ENCODE measurements around the gene GALNT5. TPM values are rescaled to one million over a fixed set of nuclear protein-coding genes. Genes with fewer than 3 reads are reported as not detected.

Gene GALNT5
- total and polyA plus RNA-seq, 2 donors (not counting 3 experiments of a cell fraction or from before 2014, with no cell fraction given): not detected

DNA sequence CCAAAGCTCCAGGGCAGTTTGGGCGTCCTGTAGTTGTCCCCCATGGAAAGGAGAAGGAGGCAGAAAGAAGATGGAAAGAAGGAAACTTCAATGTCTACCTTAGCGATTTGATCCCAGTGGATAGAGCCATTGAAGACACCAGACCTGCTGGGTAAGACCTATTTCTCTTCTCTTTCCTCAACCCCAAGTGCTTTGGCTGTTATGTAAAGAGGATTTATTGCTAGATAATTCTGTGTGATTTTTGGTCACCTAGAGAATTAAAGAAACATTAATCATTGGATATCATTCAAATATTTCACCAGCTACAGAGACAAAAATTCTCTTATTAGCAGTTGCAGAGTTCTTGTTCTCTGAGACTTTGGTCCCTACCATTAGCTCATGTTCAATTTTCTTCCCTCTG lies 1.9 kb downstream of the GALNT5 start:
- no peak overlapping the region for H3K27ac ChIP-seq (ENCODE audit: insufficient read depth, low read depth, low read length)
- no peaks in the 10 kb centered on the region for H3K9me1 ChIP-seq (replicated peaks; ENCODE audit: control insufficient read depth, extremely low read depth, insufficient read depth, low read length)
- intact Hi-C loops (cut with micrococcal nuclease) (no loop called here), dilution Hi-C loops (cut with MboI; ENCODE audit: extremely low pct_ligation_motif_present, low sequenced_read_pairs) (no loop called here)
- no peak overlapping the region for H3K4me3 ChIP-seq (replicated peaks in 1 of 3; ENCODE audit: insufficient read depth in 1 of 3, low read depth in 1 of 3, low read length in 3 of 3)
- TF ChIP-seq MYC (IDR thresholded peaks at IDR 0.05; ENCODE audit: low read depth, low read length) (no peak), FOS (IDR thresholded peaks at IDR 0.05; ENCODE audit: borderline replicate concordance, insufficient read depth, low read length) (no peak), GATA2 (IDR thresholded peaks at IDR 0.05; ENCODE audit: insufficient read depth, insufficient read length, low read depth, low read length) (no peak), POLR2AphosphoS5 (IDR thresholded peaks at IDR 0.05; ENCODE audit: insufficient read depth, low read depth, low read length) (no peak), EZH2 (IDR thresholded peaks at IDR 0.05; ENCODE audit: borderline replicate concordance, low read depth, low read length, severe bottlenecking) (no peak), JUN (IDR thresholded peaks at IDR 0.05; ENCODE audit: borderline replicate concordance, insufficient read depth, insufficient read length, low read depth) (no peak), POLR2A (IDR thresholded peaks at IDR 0.05; ENCODE audit: low read depth, low read length) (no peak)
- TF ChIP-seq, protein P1, sequence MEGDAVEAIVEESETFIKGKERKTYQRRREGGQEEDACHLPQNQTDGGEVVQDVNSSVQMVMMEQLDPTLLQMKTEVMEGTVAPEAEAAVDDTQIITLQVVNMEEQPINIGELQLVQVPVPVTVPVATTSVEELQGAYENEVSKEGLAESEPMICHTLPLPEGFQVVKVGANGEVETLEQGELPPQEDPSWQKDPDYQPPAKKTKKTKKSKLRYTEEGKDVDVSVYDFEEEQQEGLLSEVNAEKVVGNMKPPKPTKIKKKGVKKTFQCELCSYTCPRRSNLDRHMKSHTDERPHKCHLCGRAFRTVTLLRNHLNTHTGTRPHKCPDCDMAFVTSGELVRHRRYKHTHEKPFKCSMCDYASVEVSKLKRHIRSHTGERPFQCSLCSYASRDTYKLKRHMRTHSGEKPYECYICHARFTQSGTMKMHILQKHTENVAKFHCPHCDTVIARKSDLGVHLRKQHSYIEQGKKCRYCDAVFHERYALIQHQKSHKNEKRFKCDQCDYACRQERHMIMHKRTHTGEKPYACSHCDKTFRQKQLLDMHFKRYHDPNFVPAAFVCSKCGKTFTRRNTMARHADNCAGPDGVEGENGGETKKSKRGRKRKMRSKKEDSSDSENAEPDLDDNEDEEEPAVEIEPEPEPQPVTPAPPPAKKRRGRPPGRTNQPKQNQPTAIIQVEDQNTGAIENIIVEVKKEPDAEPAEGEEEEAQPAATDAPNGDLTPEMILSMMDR (IDR thresholded peaks at IDR 0.05; ENCODE audit: extremely low read depth in 1 of 2, insufficient read depth in 1 of 2, low read depth in 1 of 2, low read length in 2 of 2): no peak
- TF ChIP-seq, protein P2, sequence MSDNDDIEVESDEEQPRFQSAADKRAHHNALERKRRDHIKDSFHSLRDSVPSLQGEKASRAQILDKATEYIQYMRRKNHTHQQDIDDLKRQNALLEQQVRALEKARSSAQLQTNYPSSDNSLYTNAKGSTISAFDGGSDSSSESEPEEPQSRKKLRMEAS (IDR thresholded peaks at IDR 0.05; ENCODE audit: insufficient read depth, insufficient read length): no peak
- H3K27me3 ChIP-seq (ENCODE audit: control insufficient read depth in 2 of 2, insufficient read depth in 2 of 2, low read length in 2 of 2): no peaks in the 10 kb centered on the region
- no peaks in the 10 kb centered on the region for H3K36me3 ChIP-seq (ENCODE audit: control insufficient read depth in 2 of 2, extremely low read depth in 1 of 2, insufficient read depth in 2 of 2, low read length in 2 of 2)
- ChIA-PET CTCF (interaction anchor here (0.7 kb wide), 1 partner anchor 44 kb away, joined by 3 read pairs; no protein-coding TSS in a partner anchor), POLR2A (no interaction called here)
- DNase-seq (ENCODE audit: low read depth, low spot score) (no peak), FAIRE-seq (no peak)
- no peaks in the 10 kb centered on the region for H4K20me1 ChIP-seq (replicated peaks; ENCODE audit: control insufficient read depth, extremely low read depth, insufficient read depth, low read length)
- no peak overlapping the region for H2AFZ ChIP-seq (ENCODE audit: low read depth, low read length)
- no peaks in the 10 kb centered on the region for H3K4me1 ChIP-seq (ENCODE audit: control insufficient read depth, extremely low read depth, insufficient read depth, low read length)
- no TSS peak for BruUV-seq (replicated peaks)
- H3K4me2 ChIP-seq (ENCODE audit: insufficient read depth, low read length): no peak overlapping the region
- no peaks in the 10 kb centered on the region for H3K9me3 ChIP-seq (replicated peaks; ENCODE audit: control insufficient read depth, insufficient read depth, low read length)
- H3K9ac ChIP-seq (replicated peaks; ENCODE audit: extremely low read depth, insufficient read depth, low read length): no peak overlapping the region
- H3K79me2 ChIP-seq (ENCODE audit: control insufficient read depth, insufficient read depth, low read length): no peaks in the 10 kb centered on the region
